HG02840 (cell line): Measurements from ENCODE around the gene TMEM9.

Experiments
- ATAC-seq: cut with Tn5 transposase; IDR thresholded peaks from one replicate; pipeline ENCODE4 v1.9.1; 2021; ENCODE audit warnings: mild to moderate bottlenecking, moderate library complexity, moderate number of reproducible peaks; ENCODE audit not compliant: unreplicated experiment, low FRiP score

TMEM9 gene

GRCh38 chr1:201154389-201155165, at the start of gene TMEM9:
Gene TMEM9, minus strand, starts transcription at chr1:201154474. Its CDS starts 551 bp downstream, at chr1:201153923.
- peak; percentile 97 for ATAC-seq

- ATAC-seq = no peak
These were observed 44.3 kb upstream of the TMEM9 start for GRCh38 chr1:201198598-201198997.

GRCh38 chr1:201194046-201194445, 39.8 kb upstream of the TMEM9 start:
- ATAC-seq = no peak

- ATAC-seq = no peak
These were observed 38.1 kb upstream of the TMEM9 start for GRCh38 chr1:201192261-201192788.

- ATAC-seq = no peak
These were observed 37.5 kb upstream of the TMEM9 start for GRCh38 chr1:201191653-201192260.

GRCh38 chr1:201190624-201191051, 36.4 kb upstream of the TMEM9 start, which contains the start of gene IGFN1:
Gene IGFN1, plus strand, starts transcription at chr1:201190824. Its CDS starts 2,470 bp downstream, at chr1:201193294.
- ATAC-seq = no peak

GRCh38 chr1:201190005-201190404, 35.7 kb upstream of the TMEM9 start:
- ATAC-seq = no peak

GRCh38 chr1:201189085-201189484, 34.8 kb upstream of the TMEM9 start:
- ATAC-seq = no peak

GRCh38 chr1:201186192-201186591, 31.9 kb upstream of the TMEM9 start:
- ATAC-seq = no peak

- ATAC-seq = no peak
These were observed 31.4 kb upstream of the TMEM9 start for GRCh38 chr1:201185527-201186128.

GRCh38 chr1:201185123-201185453, 30.8 kb upstream of the TMEM9 start:
- ATAC-seq = no peak

- no peak for ATAC-seq
These were observed 30.2 kb upstream of the TMEM9 start for GRCh38 chr1:201184307-201185122.

- ATAC-seq = no peak
These were observed 29.5 kb upstream of the TMEM9 start for GRCh38 chr1:201183753-201184152.

GRCh38 chr1:201183209-201183608, 28.9 kb upstream of the TMEM9 start:
- ATAC-seq = no peak

- ATAC-seq = no peak
These were observed 27.5 kb upstream of the TMEM9 start for GRCh38 chr1:201181726-201182125.

GRCh38 chr1:201181323-201181722, 27.0 kb upstream of the TMEM9 start:
- ATAC-seq = no peak

GRCh38 chr1:201180901-201181300, 26.6 kb upstream of the TMEM9 start:
- no peak for ATAC-seq

- no peak for ATAC-seq
These were observed 25.9 kb upstream of the TMEM9 start for GRCh38 chr1:201180141-201180540.

GRCh38 chr1:201178718-201179117, 24.4 kb upstream of the TMEM9 start:
- ATAC-seq = no peak

GRCh38 chr1:201176940-201177339, 22.7 kb upstream of the TMEM9 start:
- ATAC-seq = no peak
